WERI-Rb-1 (cell line): ENCODE results near the gene TMEM125.

Source experiments
- DNase-seq: peaks from one replicate; pipeline ENCODE4 v3.0.0-alpha.2; 2020
- H3K27ac ChIP-seq: fragments of 250-450 bp; sonication (Bioruptor Pico); 2 replicates; pipeline ENCODE4 v1.5.1; 2020; ENCODE audit warnings: mild to moderate bottlenecking, moderate library complexity
- H3K27me3 ChIP-seq: fragments of 250-450 bp; sonication (Bioruptor Pico); 2 replicates; pipeline ENCODE4 v1.5.1; 2021; ENCODE audit warnings: mild to moderate bottlenecking, low read depth, moderate library complexity; ENCODE audit not compliant: insufficient read depth, severe bottlenecking
- H3K36me3 ChIP-seq: fragments of 250-450 bp; sonication (Bioruptor Pico); 2 replicates; pipeline ENCODE4 v1.5.1; 2020; ENCODE audit warnings: mild to moderate bottlenecking, moderate library complexity
- H3K4me3 ChIP-seq: 2 replicates; pipeline ENCODE4 v1.5.1; 2011; ENCODE audit warnings: low read depth, mild to moderate bottlenecking, control low read depth, low read length
- H3K9me3 ChIP-seq: fragments of 250-450 bp; sonication (Bioruptor Pico); 2 replicates; pipeline ENCODE4 v1.5.1; 2021; ENCODE audit warnings: mild to moderate bottlenecking, moderate library complexity; ENCODE audit not compliant: severe bottlenecking
- TF ChIP-seq, protein P1 (sequence below): IDR thresholded peaks from 2 replicates; pipeline ENCODE4 v1.5.1; 2011; ENCODE audit warnings: low read depth, mild to moderate bottlenecking, control low read depth, inconsistent platforms, low read length

Gene TMEM125

DNA sequence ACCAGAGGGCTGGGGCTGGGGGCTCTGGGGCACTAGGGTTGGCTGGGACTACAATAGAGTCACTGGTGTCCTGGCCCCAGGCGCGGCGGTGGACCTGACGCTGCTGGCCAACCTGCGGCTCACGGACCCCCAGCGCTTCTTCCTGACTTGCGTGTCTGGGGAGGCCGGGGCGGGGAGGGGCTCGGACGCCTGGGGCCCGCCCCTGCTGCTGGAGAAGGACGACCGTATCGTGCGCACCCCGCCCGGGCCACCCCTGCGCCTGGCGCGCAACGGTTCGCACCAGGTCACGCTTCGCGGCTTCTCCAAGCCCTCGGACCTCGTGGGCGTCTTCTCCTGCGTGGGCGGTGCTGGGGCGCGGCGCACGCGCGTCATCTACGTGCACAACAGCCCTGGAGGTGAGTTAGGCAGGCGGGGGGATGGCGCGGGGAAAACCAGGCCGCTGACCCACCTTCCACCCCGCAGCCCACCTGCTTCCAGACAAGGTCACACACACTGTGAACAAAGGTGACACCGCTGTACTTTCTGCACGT, 35.1 kb downstream of the TMEM125 start:
- TF ChIP-seq, protein P1, sequence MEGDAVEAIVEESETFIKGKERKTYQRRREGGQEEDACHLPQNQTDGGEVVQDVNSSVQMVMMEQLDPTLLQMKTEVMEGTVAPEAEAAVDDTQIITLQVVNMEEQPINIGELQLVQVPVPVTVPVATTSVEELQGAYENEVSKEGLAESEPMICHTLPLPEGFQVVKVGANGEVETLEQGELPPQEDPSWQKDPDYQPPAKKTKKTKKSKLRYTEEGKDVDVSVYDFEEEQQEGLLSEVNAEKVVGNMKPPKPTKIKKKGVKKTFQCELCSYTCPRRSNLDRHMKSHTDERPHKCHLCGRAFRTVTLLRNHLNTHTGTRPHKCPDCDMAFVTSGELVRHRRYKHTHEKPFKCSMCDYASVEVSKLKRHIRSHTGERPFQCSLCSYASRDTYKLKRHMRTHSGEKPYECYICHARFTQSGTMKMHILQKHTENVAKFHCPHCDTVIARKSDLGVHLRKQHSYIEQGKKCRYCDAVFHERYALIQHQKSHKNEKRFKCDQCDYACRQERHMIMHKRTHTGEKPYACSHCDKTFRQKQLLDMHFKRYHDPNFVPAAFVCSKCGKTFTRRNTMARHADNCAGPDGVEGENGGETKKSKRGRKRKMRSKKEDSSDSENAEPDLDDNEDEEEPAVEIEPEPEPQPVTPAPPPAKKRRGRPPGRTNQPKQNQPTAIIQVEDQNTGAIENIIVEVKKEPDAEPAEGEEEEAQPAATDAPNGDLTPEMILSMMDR: no peak
- Histone ChIP-seq H3K36me3 (no peaks in the 10 kb centered on the region), H3K4me3 (no peak overlapping the region), H3K27me3 (no peaks in the 10 kb centered on the region), H3K27ac (no peak overlapping the region), H3K9me3 (no peaks in the 10 kb centered on the region)
- no peak for DNase-seq

DNA sequence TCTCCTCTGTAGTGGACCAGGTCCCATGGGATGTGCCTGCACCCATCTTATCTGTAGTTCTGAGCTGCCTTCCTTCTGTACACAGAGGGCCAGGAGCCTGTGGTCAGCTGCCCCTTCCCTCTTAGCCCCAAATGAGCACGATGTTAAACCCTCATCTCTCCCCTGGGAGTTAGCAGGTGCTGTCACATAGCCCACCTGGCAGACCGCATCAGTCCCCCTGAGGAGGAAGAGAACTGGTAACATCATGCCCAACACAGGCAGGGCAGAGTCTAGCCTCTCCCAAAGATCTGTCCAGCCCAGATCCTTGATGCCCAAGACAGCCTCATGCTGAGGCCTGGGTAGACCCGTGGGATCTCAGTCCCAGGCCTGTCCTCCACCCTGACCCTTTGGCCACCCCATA, 35.7 kb downstream of the TMEM125 start:
- TF ChIP-seq, protein P1: no peak
- no peaks in the 10 kb centered on the region for H3K36me3 ChIP-seq
- no peak for DNase-seq
- H3K27ac ChIP-seq: no peak overlapping the region
- H3K9me3 ChIP-seq: no peaks in the 10 kb centered on the region
- H3K27me3 ChIP-seq: no peaks in the 10 kb centered on the region
- H3K4me3 ChIP-seq: no peak overlapping the region

DNA sequence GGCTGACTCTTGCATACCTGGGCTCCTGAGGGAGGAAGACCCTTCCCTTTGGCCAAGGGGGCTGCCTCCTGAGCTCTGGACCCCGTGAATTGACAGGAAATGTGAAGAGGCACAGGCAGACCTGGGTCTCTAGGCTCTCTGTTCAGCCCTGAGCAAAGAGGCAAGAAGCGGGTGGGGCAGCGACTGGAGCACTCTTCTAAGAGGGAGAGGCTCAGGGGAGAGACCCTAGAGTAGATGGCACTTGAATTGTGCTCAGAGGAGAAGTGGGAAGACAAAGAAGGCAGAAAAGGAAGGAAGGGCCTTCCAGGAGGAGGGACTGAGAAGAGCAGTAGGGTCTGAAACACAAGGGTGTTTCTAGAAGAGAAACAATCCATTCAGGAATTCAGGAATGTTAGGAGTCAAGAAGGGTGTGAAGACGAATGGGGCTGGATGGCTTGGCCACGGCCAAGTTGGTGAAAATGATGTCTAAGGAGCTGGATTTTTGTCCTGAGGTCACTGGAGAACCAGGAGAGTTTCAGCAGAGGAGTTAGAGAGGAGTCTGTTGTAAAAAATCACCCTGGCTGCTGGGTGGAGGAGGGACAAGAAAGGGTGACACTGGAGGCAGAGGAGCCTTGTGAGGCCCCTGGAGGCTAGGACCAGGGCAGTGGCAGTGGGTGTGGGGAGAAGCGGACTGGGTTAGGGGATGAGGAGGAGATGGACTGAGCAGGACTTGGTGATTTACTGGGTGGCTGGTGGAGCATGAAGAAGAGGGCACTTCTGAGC, 36.3 kb downstream of the TMEM125 start:
- DNase-seq: no peak

DNA sequence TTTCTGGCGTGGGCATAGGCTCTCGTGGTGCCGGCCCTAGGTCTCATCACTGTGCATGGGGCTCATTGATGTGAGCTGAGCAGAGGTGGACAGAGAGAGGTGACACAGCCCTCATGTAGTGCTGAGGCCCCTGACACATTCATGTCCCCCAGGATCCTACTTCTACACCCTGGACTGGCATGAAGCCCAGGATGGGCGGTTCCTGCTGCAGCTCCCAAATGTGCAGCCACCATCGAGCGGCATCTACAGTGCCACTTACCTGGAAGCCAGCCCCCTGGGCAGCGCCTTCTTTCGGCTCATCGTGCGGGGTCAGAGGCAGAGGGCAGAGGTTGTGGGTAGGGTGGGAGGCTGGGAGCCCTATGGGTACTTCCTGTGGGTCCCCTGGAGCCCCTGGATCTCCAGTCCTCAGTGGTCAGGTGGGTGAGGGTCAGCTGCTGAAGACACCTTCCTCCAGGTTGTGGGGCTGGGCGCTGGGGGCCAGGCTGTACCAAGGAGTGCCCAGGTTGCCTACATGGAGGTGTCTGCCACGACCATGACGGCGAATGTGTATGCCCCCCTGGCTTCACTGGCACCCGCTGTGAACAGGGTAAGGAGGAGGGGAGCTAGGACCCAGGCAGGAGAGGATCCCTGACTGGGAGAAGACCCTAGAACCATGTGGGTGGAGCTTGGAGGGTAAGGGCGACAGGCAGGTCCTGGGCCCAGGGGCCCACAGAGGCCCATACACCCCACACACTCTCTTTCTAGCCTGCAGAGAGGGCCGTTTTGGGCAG, 37.1 kb downstream of the TMEM125 start:
- no peak overlapping the region for H3K4me3 ChIP-seq
- no peak for DNase-seq
- no peak overlapping the region for H3K27ac ChIP-seq
- H3K9me3 ChIP-seq: no peaks in the 10 kb centered on the region
- TF ChIP-seq, protein P1: no peak
- no peaks in the 10 kb centered on the region for H3K36me3 ChIP-seq
- H3K27me3 ChIP-seq: no peaks in the 10 kb centered on the region

More for the DNA sequence above, 36.3 kb downstream of the TMEM125 start:
- Histone ChIP-seq H3K9me3 (no peaks in the 10 kb centered on the region), H3K27me3 (no peaks in the 10 kb centered on the region), H3K27ac (no peak overlapping the region), H3K36me3 (no peaks in the 10 kb centered on the region), H3K4me3 (no peak overlapping the region)
- TF ChIP-seq, protein P1: no peak

DNA sequence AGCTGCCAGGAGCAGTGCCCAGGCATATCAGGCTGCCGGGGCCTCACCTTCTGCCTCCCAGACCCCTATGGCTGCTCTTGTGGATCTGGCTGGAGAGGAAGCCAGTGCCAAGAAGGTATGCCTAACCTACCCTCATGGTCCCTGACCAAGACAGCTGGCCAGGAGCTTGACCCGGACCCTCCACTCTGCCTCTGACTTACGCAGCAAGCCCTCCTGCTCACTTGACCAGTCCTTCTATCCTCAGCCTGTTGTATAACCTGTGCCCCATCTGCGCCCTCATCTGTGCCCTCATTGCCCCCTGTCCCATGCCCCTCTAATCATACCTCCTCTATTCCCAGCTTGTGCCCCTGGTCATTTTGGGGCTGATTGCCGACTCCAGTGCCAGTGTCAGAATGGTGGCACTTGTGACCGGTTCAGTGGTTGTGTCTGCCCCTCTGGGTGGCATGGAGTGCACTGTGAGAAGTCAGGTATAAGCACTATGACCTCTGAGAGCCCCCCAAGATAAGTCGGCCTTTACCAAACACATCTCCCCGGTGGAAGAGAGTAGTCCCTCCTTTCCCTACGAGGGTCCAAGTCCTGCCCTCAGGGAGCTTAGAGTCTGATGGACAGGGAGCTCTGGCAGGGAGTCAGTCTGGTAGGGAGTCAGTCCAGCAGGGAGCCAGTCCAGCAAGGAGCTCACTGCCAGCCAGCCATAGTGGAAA, 37.8 kb downstream of the TMEM125 start:
- H3K4me3 ChIP-seq: no peak overlapping the region
- H3K27me3 ChIP-seq: no peaks in the 10 kb centered on the region
- DNase-seq: no peak
- H3K36me3 ChIP-seq: no peaks in the 10 kb centered on the region
- no peaks in the 10 kb centered on the region for H3K9me3 ChIP-seq
- H3K27ac ChIP-seq: no peak overlapping the region
- TF ChIP-seq, protein P1: no peak
